ENCODE measurements around the gene SCGB1D2. TPM values are rescaled to one million over a fixed set of nuclear protein-coding genes. Genes with fewer than 3 reads are reported as not detected.
"Not testable (repeated sequence)": the region's sequence is repeated elsewhere in the genome, so short reads cannot be mapped to it uniquely, and the experiment has no call there.

SCGB1D2 gene
- polyA plus RNA-seq, 1 donor (not counting 4 experiments of a cell fraction or from before 2014, with no cell fraction given), result not detected

DNA sequence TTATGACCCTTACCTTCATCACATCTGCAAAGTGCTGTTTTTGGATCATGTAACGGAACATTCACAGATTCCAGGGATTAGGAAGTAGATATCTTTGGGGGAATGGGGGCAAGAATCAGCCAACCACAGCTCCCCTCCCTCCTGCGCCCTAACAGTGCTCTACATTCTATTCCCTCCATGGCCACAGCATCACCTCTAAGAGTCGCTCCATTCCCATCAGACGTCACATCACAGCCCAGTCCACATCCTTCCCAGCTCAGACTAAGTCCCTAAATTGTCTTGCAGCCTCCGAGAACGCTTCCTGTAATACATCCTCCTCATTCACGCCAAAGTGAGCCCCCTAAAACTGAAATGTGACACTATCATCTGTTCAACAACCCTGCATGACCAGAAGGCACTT is 46.1 kb upstream of the SCGB1D2 start:
- Histone ChIP-seq H2AFZ (ENCODE audit: control insufficient read depth, low read length) (no peak overlapping the region), H3K9ac (ENCODE audit: control insufficient read depth, extremely low read depth, insufficient read depth, low read length) (no peak overlapping the region), H3K4me3 (ENCODE audit: control insufficient read depth in 2 of 3, extremely low read depth in 1 of 3, insufficient read depth in 2 of 3, low read depth in 1 of 3, low read length in 3 of 3) (no peak overlapping the region), H3K9me1 (ENCODE audit: control insufficient read depth, extremely low read depth, insufficient read depth, low read length) (no peaks in the 10 kb centered on the region), H3K4me1 (ENCODE audit: control insufficient read depth, extremely low read depth, insufficient read depth, low read length) (no peaks in the 10 kb centered on the region), H3K9me3 (ENCODE audit: control insufficient read depth, low read depth, low read length) (no peaks in the 10 kb centered on the region), H3K4me2 (ENCODE audit: control insufficient read depth, extremely low read depth, insufficient read depth, low read depth, low read length) (no peak overlapping the region), H3K27me3 (ENCODE audit: control insufficient read depth, extremely low read depth, insufficient read depth, low read length) (no peaks in the 10 kb centered on the region), H3K27ac (ENCODE audit: control insufficient read depth, insufficient read depth, low read length) (no peak overlapping the region), H3K79me2 (ENCODE audit: control insufficient read depth, insufficient read depth, low read length) (no peaks in the 10 kb centered on the region), H3K36me3 (ENCODE audit: control insufficient read depth in 2 of 2, extremely low read depth in 1 of 2, insufficient read depth in 2 of 2, low read length in 2 of 2) (no peaks in the 10 kb centered on the region), H4K20me1 (ENCODE audit: control insufficient read depth, extremely low read depth, insufficient read depth, low read length) (peaks cover 4% of the 10 kb centered on the region)
- DNase-seq (ENCODE audit: low read depth, low spot score), result no peak
- TF ChIP-seq EZH2 (IDR thresholded peaks at IDR 0.05; ENCODE audit: low read length), result no peak
- TF ChIP-seq, protein P1, sequence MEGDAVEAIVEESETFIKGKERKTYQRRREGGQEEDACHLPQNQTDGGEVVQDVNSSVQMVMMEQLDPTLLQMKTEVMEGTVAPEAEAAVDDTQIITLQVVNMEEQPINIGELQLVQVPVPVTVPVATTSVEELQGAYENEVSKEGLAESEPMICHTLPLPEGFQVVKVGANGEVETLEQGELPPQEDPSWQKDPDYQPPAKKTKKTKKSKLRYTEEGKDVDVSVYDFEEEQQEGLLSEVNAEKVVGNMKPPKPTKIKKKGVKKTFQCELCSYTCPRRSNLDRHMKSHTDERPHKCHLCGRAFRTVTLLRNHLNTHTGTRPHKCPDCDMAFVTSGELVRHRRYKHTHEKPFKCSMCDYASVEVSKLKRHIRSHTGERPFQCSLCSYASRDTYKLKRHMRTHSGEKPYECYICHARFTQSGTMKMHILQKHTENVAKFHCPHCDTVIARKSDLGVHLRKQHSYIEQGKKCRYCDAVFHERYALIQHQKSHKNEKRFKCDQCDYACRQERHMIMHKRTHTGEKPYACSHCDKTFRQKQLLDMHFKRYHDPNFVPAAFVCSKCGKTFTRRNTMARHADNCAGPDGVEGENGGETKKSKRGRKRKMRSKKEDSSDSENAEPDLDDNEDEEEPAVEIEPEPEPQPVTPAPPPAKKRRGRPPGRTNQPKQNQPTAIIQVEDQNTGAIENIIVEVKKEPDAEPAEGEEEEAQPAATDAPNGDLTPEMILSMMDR (optimal IDR thresholded peaks at IDR 0.05 in 1 of 3, IDR thresholded peaks at IDR 0.05 in 1 of 3, conservative IDR thresholded peaks at IDR 0.05 in 1 of 3; ENCODE audit: extremely low read depth in 1 of 3, insufficient read depth in 2 of 3, low read length in 3 of 3), result no peak
- FAIRE-seq, result no peak
- dilution Hi-C loops (cut with MboI; ENCODE audit: extremely low pct_ligation_motif_present, low sequenced_read_pairs), result no loop called here

DNA sequence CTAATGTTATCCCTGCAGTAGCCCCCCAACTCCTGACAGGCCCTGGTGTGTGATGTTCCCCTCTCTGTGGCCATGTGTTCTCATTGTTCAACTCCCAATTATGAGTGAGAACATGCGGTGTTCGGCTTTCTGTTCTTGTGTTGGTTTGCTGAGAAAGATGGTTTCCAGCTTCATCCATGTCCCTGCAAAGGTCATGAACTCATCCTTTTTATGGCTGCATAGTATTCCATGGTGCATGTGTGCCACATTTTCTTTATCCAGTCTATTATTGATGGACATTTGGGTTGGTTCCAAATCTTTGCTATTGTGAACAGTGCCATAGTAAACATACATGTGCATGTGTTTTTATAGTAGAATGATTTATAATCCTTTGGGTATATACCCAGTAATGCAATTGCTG is 44.6 kb upstream of the SCGB1D2 start:
- FAIRE-seq; H3K9me3 ChIP-seq (ENCODE audit: control insufficient read depth, low read depth, low read length); H2AFZ ChIP-seq (ENCODE audit: control insufficient read depth, low read length); H3K9me1 ChIP-seq (ENCODE audit: control insufficient read depth, extremely low read depth, insufficient read depth, low read length); dilution Hi-C loops (cut with MboI; ENCODE audit: extremely low pct_ligation_motif_present, low sequenced_read_pairs); H3K27me3 ChIP-seq (ENCODE audit: control insufficient read depth, extremely low read depth, insufficient read depth, low read length); H3K9ac ChIP-seq (ENCODE audit: control insufficient read depth, extremely low read depth, insufficient read depth, low read length); H3K4me2 ChIP-seq (ENCODE audit: control insufficient read depth, extremely low read depth, insufficient read depth, low read depth, low read length); H4K20me1 ChIP-seq (ENCODE audit: control insufficient read depth, extremely low read depth, insufficient read depth, low read length); H3K27ac ChIP-seq (ENCODE audit: control insufficient read depth, insufficient read depth, low read length); H3K36me3 ChIP-seq (ENCODE audit: control insufficient read depth in 2 of 2, extremely low read depth in 1 of 2, insufficient read depth in 2 of 2, low read length in 2 of 2); DNase-seq (ENCODE audit: low read depth, low spot score); H3K79me2 ChIP-seq (ENCODE audit: control insufficient read depth, insufficient read depth, low read length); H3K4me1 ChIP-seq (ENCODE audit: control insufficient read depth, extremely low read depth, insufficient read depth, low read length); H3K4me3 ChIP-seq (ENCODE audit: control insufficient read depth in 2 of 3, extremely low read depth in 1 of 3, insufficient read depth in 2 of 3, low read depth in 1 of 3, low read length in 3 of 3): not testable (repeated sequence)

DNA sequence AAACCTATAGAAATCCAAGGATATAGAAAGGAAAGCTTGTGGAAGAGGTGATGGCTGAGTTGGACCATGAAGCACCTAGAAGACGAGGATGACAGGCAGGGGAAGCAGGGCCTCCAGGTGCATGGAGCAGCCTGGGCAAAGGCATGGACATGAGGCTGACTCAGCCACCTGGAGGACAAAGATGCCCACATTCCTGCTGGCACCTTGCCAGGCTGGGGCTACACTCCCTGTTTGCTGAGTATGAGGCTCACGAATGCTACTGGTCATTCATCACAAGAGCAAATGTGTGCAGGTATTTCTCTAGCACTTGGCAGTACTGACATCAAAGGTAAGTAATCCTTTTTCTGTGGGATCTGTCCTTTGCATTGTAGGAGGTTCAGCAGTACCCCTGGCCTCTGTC is 40.7 kb upstream of the SCGB1D2 start:
- Histone ChIP-seq H2AFZ (ENCODE audit: control insufficient read depth, low read length) (no peak overlapping the region), H4K20me1 (ENCODE audit: control insufficient read depth, extremely low read depth, insufficient read depth, low read length) (no peaks in the 10 kb centered on the region), H3K9me1 (ENCODE audit: control insufficient read depth, extremely low read depth, insufficient read depth, low read length) (no peaks in the 10 kb centered on the region), H3K4me2 (ENCODE audit: control insufficient read depth, extremely low read depth, insufficient read depth, low read depth, low read length) (no peak overlapping the region), H3K9ac (ENCODE audit: control insufficient read depth, extremely low read depth, insufficient read depth, low read length) (no peak overlapping the region), H3K4me3 (ENCODE audit: control insufficient read depth in 2 of 3, extremely low read depth in 1 of 3, insufficient read depth in 2 of 3, low read depth in 1 of 3, low read length in 3 of 3) (no peak overlapping the region), H3K27me3 (ENCODE audit: control insufficient read depth, extremely low read depth, insufficient read depth, low read length) (peaks cover 3% of the 10 kb centered on the region), H3K4me1 (ENCODE audit: control insufficient read depth, extremely low read depth, insufficient read depth, low read length) (no peaks in the 10 kb centered on the region), H3K36me3 (ENCODE audit: control insufficient read depth in 2 of 2, extremely low read depth in 1 of 2, insufficient read depth in 2 of 2, low read length in 2 of 2) (no peaks in the 10 kb centered on the region), H3K27ac (ENCODE audit: control insufficient read depth, insufficient read depth, low read length) (no peak overlapping the region), H3K9me3 (ENCODE audit: control insufficient read depth, low read depth, low read length) (no peaks in the 10 kb centered on the region), H3K79me2 (ENCODE audit: control insufficient read depth, insufficient read depth, low read length) (no peaks in the 10 kb centered on the region)
- TF ChIP-seq, protein P1 (optimal IDR thresholded peaks at IDR 0.05 in 1 of 3, IDR thresholded peaks at IDR 0.05 in 1 of 3, conservative IDR thresholded peaks at IDR 0.05 in 1 of 3; ENCODE audit: extremely low read depth in 1 of 3, insufficient read depth in 2 of 3, low read length in 3 of 3), result no peak
- no peak for TF ChIP-seq EZH2 (IDR thresholded peaks at IDR 0.05; ENCODE audit: low read length)
- dilution Hi-C loops (cut with MboI; ENCODE audit: extremely low pct_ligation_motif_present, low sequenced_read_pairs), result no loop called here
- DNase-seq (ENCODE audit: low read depth, low spot score) (no peak), FAIRE-seq (no peak)

All from keratinocyte (primary cell).